BJ (cell line): Measurements from ENCODE around the gene TAP2. TPM values are rescaled to one million over a fixed set of nuclear protein-coding genes. Genes with fewer than 3 reads are reported as not detected.

Source experiments
- CTCF ChIA-PET: fragments of 350-600 bp; formaldehyde crosslinking; extraction: SDS; loops from one replicate; lab custom pipeline; 2021; ENCODE audit warnings: antibody characterized with exemption, inconsistent platforms; lab: Yijun Ruan, JAX
- POLR2A ChIA-PET: fragments of 300-600 bp; sonication (Branson Sonifier 250); formaldehyde crosslinking; extraction: SDS; loops from one replicate; lab custom pipeline; 2021; ENCODE audit warnings: antibody characterized with exemption; lab: Charles Lee
- DNase-seq: peaks from one replicate; pipeline ENCODE4 v3.0.0-alpha.2; 2011; ENCODE audit warnings: low read depth
- H3K27me3 ChIP-seq: 2 replicates; pipeline ENCODE4 v1.6.0; 2011; ENCODE audit warnings: low read length; ENCODE audit not compliant: control insufficient read depth, insufficient read depth
- H3K36me3 ChIP-seq: 2 replicates; pipeline ENCODE4 v1.5.1; 2011; ENCODE audit warnings: low read length; ENCODE audit not compliant: control insufficient read depth, insufficient read depth
- H3K4me3 ChIP-seq: 2 replicates; pipeline ENCODE4 v1.5.1; 2011; ENCODE audit warnings: low read depth, mild to moderate bottlenecking, control low read depth, low read length
- CTCF ChIP-seq: IDR thresholded peaks from 2 replicates; pipeline ENCODE4 v1.5.1; 2011; ENCODE audit warnings: low read depth, mild to moderate bottlenecking, control low read depth, inconsistent platforms, low read length, moderate library complexity; ENCODE audit not compliant: insufficient read depth
- polyA plus RNA-seq: library from polyadenylated mRNA; depleted of rRNA; stranded (reverse); fragments of >200 nt; gene quantifications from 2 replicates; pipeline ENCODE4 v1.2.3, GENCODE V29; 2011

Gene TAP2
- polyA plus RNA-seq, 1 experiment, result 25.4 TPM

GRCh38 chr6:32862725-32863124 lies 24.2 kb upstream of the TAP2 start:
- DNase-seq, result no peak
- CTCF ChIA-PET, result interaction anchor here (2.3 to 2.5 kb wide), 2 partner anchors 8 to 24 kb away, joined by 11 to 28 read pairs; partner anchors contain the start of genes PSMB9, TAP1 and TAP2
- TF ChIP-seq CTCF, result no peak
- H3K36me3 ChIP-seq, result no peaks in the 10 kb centered on the region
- no peaks in the 10 kb centered on the region for H3K27me3 ChIP-seq
- POLR2A ChIA-PET, result interaction anchor here (0.7 kb wide), 1 partner anchor 9 kb away, joined by 3 read pairs; the partner anchor contains the start of genes PSMB9 and TAP1
- H3K4me3 ChIP-seq, result no peak overlapping the region

- Histone ChIP-seq H3K36me3 (0 out of 2 replicates have a peak, but pooled peaks cover 1% of the 10 kb centered on the region), H3K27me3 (no peaks in the 10 kb centered on the region), H3K4me3 (no peak overlapping the region)
- ChIA-PET CTCF (interaction anchor here (1.1 to 3.7 kb wide), 3 partner anchors 22 to 35 kb away, joined by 3 to 27 read pairs (median 3); partner anchors contain the start of gene TAP2), POLR2A (no interaction called here)
- TF ChIP-seq CTCF, result no peak
- DNase-seq, result no peak
These were observed 22.1 kb upstream of the TAP2 start for GRCh38 chr6:32860674-32861073.

GRCh38 chr6:32858194-32858593 lies 19.7 kb upstream of the TAP2 start:
- TF ChIP-seq CTCF, result no peak
- no peak for DNase-seq
- ChIA-PET CTCF (interaction anchor here (0.6 to 5.8 kb wide), 5 partner anchors 10 to 380 kb away, joined by 3 to 102 read pairs (median 4); partner anchors contain the start of gene TAP2), POLR2A (no interaction called here)
- H3K36me3 ChIP-seq, result 0 out of 2 replicates have a peak, but pooled peaks cover 1% of the 10 kb centered on the region
- no peak overlapping the region for H3K4me3 ChIP-seq
- no peaks in the 10 kb centered on the region for H3K27me3 ChIP-seq

- no peaks in the 10 kb centered on the region for H3K27me3 ChIP-seq
- ChIA-PET CTCF (interaction anchor here (1.1 to 5.8 kb wide), 3 partner anchors 11 to 18 kb away, joined by 3 to 102 read pairs (median 57); partner anchors contain the start of gene TAP2), POLR2A (interaction anchor here (0.5 kb wide), 1 partner anchor 156 kb away, joined by 3 read pairs; no protein-coding TSS in a partner anchor)
- no peak overlapping the region for H3K4me3 ChIP-seq
- no peak for DNase-seq
- 0 out of 2 replicates have a peak, but pooled peaks cover 1% of the 10 kb centered on the region for H3K36me3 ChIP-seq
- no peak for TF ChIP-seq CTCF
These were observed 18.8 kb upstream of the TAP2 start for GRCh38 chr6:32857156-32857891.
